Measurements from ENCODE around the gene FOXC2. TPM values are rescaled to one million over a fixed set of nuclear protein-coding genes. Genes with fewer than 3 reads are reported as not detected.

Gene FOXC2
- total and polyA plus RNA-seq, 10 of the 15 experiments (the other 5 are each of a cell fraction or from before 2014, with no cell fraction given): not detected

DNA sequence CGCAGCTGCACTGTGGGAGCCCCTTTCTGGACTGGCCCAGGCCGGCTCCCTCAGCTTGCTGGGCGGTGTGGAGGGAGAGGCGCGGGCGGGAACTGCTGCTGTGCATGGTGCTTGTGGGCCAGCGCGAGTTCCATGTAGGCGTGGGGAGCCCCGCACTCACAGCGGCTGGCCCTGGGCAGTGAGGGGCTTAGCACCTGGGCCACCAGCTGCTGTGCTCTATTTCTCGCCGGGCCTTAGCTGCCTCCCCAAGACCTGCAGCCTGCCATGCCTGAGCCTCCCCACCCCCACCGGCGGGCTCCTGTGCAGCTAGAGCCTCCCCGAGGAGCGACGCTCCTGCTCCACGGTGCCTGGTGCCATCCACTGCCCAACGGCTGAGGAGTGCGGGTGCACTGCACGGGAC lies 13.3 kb upstream of the FOXC2 start:
- no peak for ATAC-seq
- no peak overlapping the region for H2AFZ ChIP-seq (ENCODE audit: control insufficient read depth, low read depth, low read length)
- intact Hi-C loops (cut with micrococcal nuclease; ENCODE audit: unreplicated experiment): no loop called here
- ChIA-PET RAD21 (ENCODE audit: unreplicated experiment) (no interaction called here), CTCF (interaction anchor here (1.2 kb wide), 1 partner anchor 9 kb away, joined by 3 read pairs; no protein-coding TSS in a partner anchor), SMC1A (ENCODE audit: uncharacterized antibody, unreplicated experiment) (no interaction called here), POLR2A (no interaction called here)
- no peak overlapping the region for H3K9ac ChIP-seq (ENCODE audit: control insufficient read depth, insufficient read depth, low read length)
- H4K20me1 ChIP-seq (ENCODE audit: control insufficient read depth, insufficient read depth): no peaks in the 10 kb centered on the region
- H3K36me3 ChIP-seq (ENCODE audit: control insufficient read depth in 2 of 2, insufficient read depth in 2 of 2, low read length in 1 of 2): peaks cover 0 to 8% of the 10 kb centered on the region in 2 experiments; a peak in 2 of 4 replicates
- in situ Hi-C loops (cut with MboI): loop anchor here (10.0 kb wide), 1 partner anchor 841 kb away; the partner anchor contains the start of gene MAP1LC3B
- no peak overlapping the region for H3K27ac ChIP-seq (ENCODE audit: control insufficient read depth, insufficient read depth)
- no TSS peak for BruUV-seq (replicated peaks)
- no peak overlapping the region for H3K4me3 ChIP-seq
- FAIRE-seq: no peak
- WGBS (ENCODE audit: insufficient coverage, insufficient replicate concordance, low lambda C conversion rate, missing lambda C conversion rate): 96% methylated on average over 22 of the region's 22 CpGs
- H3K4me1 ChIP-seq (ENCODE audit: control insufficient read depth, insufficient read depth, low read length): no peaks in the 10 kb centered on the region; the same call in 1 of the 2 replicates
- DNase-seq (ENCODE audit: low read depth, low spot score): no peak
- H3K79me2 ChIP-seq (ENCODE audit: control insufficient read depth, insufficient read depth, low read length): peaks cover 10% of the 10 kb centered on the region
- TF ChIP-seq, protein P1, sequence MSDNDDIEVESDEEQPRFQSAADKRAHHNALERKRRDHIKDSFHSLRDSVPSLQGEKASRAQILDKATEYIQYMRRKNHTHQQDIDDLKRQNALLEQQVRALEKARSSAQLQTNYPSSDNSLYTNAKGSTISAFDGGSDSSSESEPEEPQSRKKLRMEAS (IDR thresholded peaks at IDR 0.05; ENCODE audit: low read depth, low read length): no peak
- TF ChIP-seq RUNX3 (IDR thresholded peaks at IDR 0.05; ENCODE audit: low read length) (no peak), IRF3 (IDR thresholded peaks at IDR 0.05) (no peak), FOS (IDR thresholded peaks at IDR 0.05; ENCODE audit: borderline replicate concordance, extremely low read depth, insufficient read length) (no peak), HCFC1 (IDR thresholded peaks at IDR 0.05; ENCODE audit: low read length) (no peak), POLR2AphosphoS5 (IDR thresholded peaks at IDR 0.05; ENCODE audit: low read length) (no peak), SPI1 (IDR thresholded peaks at IDR 0.05; ENCODE audit: borderline replicate concordance, insufficient read depth, low read depth, low read length) (no peak), EGR1 (IDR thresholded peaks at IDR 0.05; ENCODE audit: borderline replicate concordance in 1 of 2, low read depth in 2 of 2, low read length in 2 of 2) (no peak)
- TF ChIP-seq, protein P2, sequence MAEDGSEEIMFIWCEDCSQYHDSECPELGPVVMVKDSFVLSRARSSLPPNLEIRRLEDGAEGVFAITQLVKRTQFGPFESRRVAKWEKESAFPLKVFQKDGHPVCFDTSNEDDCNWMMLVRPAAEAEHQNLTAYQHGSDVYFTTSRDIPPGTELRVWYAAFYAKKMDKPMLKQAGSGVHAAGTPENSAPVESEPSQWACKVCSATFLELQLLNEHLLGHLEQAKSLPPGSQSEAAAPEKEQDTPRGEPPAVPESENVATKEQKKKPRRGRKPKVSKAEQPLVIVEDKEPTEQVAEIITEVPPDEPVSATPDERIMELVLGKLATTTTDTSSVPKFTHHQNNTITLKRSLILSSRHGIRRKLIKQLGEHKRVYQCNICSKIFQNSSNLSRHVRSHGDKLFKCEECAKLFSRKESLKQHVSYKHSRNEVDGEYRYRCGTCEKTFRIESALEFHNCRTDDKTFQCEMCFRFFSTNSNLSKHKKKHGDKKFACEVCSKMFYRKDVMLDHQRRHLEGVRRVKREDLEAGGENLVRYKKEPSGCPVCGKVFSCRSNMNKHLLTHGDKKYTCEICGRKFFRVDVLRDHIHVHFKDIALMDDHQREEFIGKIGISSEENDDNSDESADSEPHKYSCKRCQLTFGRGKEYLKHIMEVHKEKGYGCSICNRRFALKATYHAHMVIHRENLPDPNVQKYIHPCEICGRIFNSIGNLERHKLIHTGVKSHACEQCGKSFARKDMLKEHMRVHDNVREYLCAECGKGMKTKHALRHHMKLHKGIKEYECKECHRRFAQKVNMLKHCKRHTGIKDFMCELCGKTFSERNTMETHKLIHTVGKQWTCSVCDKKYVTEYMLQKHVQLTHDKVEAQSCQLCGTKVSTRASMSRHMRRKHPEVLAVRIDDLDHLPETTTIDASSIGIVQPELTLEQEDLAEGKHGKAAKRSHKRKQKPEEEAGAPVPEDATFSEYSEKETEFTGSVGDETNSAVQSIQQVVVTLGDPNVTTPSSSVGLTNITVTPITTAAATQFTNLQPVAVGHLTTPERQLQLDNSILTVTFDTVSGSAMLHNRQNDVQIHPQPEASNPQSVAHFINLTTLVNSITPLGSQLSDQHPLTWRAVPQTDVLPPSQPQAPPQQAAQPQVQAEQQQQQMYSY (CRISPR knock-in tag; IDR thresholded peaks at IDR 0.05): no peak
- TF ChIP-seq, protein P3, sequence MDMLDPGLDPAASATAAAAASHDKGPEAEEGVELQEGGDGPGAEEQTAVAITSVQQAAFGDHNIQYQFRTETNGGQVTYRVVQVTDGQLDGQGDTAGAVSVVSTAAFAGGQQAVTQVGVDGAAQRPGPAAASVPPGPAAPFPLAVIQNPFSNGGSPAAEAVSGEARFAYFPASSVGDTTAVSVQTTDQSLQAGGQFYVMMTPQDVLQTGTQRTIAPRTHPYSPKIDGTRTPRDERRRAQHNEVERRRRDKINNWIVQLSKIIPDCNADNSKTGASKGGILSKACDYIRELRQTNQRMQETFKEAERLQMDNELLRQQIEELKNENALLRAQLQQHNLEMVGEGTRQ (IDR thresholded peaks at IDR 0.05; ENCODE audit: borderline replicate concordance, low read depth, low read length): no peak
- TF ChIP-seq, protein P4, sequence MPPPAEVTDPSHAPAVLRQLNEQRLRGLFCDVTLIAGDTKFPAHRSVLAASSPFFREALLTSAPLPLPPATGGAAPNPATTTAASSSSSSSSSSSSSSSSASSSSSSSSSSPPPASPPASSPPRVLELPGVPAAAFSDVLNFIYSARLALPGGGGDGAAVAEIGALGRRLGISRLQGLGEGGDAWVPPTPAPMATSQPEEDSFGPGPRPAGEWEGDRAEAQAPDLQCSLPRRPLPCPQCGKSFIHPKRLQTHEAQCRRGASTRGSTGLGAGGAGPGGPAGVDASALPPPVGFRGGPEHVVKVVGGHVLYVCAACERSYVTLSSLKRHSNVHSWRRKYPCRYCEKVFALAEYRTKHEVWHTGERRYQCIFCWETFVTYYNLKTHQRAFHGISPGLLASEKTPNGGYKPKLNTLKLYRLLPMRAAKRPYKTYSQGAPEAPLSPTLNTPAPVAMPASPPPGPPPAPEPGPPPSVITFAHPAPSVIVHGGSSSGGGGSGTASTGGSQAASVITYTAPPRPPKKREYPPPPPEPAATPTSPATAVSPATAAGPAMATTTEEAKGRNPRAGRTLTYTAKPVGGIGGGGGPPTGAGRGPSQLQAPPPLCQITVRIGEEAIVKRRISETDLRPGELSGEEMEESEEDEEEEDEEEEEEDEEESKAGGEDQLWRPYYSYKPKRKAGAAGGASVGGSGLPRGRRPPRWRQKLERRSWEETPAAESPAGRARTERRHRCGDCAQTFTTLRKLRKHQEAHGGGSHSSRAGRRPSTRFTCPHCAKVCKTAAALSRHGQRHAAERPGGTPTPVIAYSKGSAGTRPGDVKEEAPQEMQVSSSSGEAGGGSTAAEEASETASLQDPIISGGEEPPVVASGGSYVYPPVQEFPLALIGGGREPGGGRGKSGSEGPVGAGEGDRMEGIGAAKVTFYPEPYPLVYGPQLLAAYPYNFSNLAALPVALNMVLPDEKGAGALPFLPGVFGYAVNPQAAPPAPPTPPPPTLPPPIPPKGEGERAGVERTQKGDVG (CRISPR knock-in tag; IDR thresholded peaks at IDR 0.05): no peak
- no peaks in the 10 kb centered on the region; the same call in 2 of the 3 replicates for H3K9me3 ChIP-seq (replicated peaks; ENCODE audit: control insufficient read depth, insufficient read depth, low read length)
- H3K4me2 ChIP-seq (ENCODE audit: control insufficient read depth, insufficient read depth): no peak overlapping the region
- H3K27me3 ChIP-seq (replicated peaks in 1 of 2; ENCODE audit: control insufficient read depth in 2 of 2, insufficient read depth in 2 of 2, low read length in 1 of 2): no peaks in the 10 kb centered on the region
